Heart left ventricle (tissue), 13 donors: ENCODE data around the gene DCTD.

Experiments
- POLR2A ChIP-seq, 2 donors: fragments of 450-650 bp; IDR thresholded peaks; one replicate each; pipeline ENCODE4 v1.6.1; 2017; ENCODE audit warnings: antibody characterized with exemption in 2 of 2, mild to moderate bottlenecking in 2 of 2, moderate library complexity in 2 of 2
- TF ChIP-seq, protein P1 (sequence below), 12 donors: fragments of 200-600 bp; sonication (generic) in 4 of 12; IDR thresholded peaks; one replicate each; pipeline versions ENCODE4 v1.5.0 to v1.8.0; 2018 to 2022; ENCODE audit warnings: antibody characterized with exemption in 12 of 12, mild to moderate bottlenecking in 5 of 12
- donor health status: ischemic (EF 13 %, LVEDD 7.1; RV severe dilation, severe dysfunction).
- donor health status: DM: no; HTN: yes; CAD: no.
- donor health status: DM: no; HTN: no; CAD: no.
- donor health status: ischemic (EF 25% LVEDD 6.9; RV normal size, moderate dysfunction).
- donor health status: ischemic (EF 25% LVEDD 5.7; RV mildly dilated, moderate dysfunction).
- donor health status: ischemic (EF 35%, LVEDD 5.7; RV mildly dilated, moderate dysfunction).
- donor health status: nonischemic (EF 11% LVEDD 7.7; RV severe dilation, severe dysfunction).
- donor health status: DM: yes; HTN: yes; CAD: no.
- donor health status: PGD.
- donor health status: ischemic (EF 29% LVEDD 5.4; RV normal size, mild dysfunction).
- donor health status: nonischemic (EF 23%, LVEDD 6.1; RV moderate dilation, normal function).

DNA sequence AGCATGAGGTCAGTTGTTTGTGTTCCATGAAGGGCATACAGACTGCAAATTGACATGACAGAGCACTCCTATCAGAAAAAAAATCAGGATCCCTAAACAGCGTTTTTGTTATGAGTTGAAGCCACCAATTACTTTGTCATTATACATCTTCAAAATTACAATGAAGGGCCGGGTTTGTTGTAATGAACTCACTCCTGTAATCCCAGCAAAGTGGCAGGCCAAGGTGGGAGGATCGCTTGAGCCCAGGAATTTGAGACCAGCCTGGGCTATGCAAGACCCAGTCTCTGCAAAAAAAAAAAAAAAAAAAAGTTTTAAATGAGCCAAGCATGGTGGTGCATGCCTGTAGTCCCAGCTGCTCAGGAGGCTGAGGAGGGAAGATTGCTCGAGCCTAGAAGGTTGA, 3.5 kb upstream of the DCTD start:
- TF ChIP-seq, protein P1, sequence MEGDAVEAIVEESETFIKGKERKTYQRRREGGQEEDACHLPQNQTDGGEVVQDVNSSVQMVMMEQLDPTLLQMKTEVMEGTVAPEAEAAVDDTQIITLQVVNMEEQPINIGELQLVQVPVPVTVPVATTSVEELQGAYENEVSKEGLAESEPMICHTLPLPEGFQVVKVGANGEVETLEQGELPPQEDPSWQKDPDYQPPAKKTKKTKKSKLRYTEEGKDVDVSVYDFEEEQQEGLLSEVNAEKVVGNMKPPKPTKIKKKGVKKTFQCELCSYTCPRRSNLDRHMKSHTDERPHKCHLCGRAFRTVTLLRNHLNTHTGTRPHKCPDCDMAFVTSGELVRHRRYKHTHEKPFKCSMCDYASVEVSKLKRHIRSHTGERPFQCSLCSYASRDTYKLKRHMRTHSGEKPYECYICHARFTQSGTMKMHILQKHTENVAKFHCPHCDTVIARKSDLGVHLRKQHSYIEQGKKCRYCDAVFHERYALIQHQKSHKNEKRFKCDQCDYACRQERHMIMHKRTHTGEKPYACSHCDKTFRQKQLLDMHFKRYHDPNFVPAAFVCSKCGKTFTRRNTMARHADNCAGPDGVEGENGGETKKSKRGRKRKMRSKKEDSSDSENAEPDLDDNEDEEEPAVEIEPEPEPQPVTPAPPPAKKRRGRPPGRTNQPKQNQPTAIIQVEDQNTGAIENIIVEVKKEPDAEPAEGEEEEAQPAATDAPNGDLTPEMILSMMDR (IDR thresholded peaks at IDR 0.05), result no peak
- no peak for TF ChIP-seq POLR2A (IDR thresholded peaks at IDR 0.05)
